Fibroblast of skin of back (primary cell): ENCODE results near the gene ANKRD9.
"Not testable (repeated sequence)": the region's sequence is repeated elsewhere in the genome, so short reads cannot be mapped to it uniquely, and the experiment has no call there.

ENCODE experiments used
- DNase-seq: peaks from one replicate; pipeline ENCODE4 v3.0.0-alpha.2; 2013

ANKRD9 gene

DNA sequence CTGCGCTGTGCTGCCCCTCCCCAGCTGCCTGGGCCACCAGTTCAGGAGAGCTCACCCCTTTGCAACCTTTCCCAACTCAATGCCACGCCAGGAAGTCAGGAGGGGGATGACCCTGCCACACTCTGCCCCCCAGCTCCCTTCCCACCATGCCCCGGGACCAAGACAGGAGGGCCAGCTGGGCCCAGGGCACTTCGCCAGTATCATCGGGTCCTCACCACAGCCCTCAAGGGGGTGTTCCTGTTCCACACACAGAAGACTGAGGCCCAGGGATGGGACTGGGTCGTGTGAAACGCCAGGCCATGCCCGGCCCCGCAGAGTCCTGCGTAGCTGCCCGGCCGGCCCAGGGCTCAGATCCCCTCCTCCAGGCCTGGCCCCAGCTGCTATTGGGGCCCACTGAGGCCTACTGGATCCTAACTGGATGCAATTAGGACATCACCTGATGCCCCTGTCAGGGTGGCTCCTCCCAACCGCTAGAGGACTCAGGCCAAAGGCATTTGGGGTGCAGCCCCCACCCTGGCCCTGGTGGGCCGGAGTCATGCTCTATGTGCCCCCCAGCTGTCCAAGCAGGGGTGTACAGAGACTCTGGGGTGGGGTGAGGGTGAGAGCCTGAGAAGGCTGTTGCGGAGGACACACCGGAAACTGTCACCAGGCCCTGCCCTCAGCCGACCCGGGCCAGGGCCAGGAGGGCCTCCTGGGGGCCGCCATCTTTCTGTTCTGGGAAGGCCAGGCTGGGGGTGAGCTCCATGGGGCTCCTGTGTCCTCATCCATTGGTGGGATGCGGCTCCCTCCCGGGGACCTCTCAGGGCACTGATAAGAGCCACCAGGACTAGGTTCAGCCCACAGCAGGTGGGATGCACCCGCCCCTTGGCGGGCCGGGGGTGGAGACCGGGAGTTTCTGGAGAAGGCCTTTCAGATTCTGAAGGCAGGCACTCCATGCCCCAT is 29.3 kb upstream of the ANKRD9 start:
- no peak for DNase-seq

DNA sequence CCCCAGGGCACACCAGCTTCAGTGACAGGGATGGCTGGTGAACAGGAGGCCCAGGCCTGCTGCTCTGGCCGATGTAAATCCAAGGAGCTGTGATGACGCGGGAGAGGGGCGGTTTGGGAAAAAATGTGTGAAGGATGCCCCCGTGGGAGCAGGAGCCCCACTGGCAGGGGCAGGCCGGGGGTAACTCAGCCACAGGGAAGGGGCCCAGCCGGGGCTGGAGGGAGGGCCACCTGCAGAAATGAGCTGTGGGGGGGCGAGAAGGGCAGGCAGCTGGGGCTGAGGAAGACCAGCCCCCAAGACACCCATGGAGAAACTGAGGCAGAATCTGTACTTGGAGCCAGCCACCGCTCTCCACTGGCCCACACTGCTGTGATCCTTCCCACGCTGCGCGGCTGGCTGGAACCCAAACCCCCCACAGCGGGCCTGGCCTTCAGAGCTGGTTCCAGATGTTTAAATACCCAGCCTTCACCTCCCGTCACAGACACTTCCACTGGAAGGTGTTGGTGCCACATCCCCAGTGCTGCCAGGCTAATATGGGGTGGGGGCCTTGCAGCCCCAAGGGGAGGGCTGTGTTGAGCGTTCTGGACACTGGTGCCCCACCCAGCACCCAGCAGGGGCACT is 28.5 kb upstream of the ANKRD9 start:
- DNase-seq: no peak

DNA sequence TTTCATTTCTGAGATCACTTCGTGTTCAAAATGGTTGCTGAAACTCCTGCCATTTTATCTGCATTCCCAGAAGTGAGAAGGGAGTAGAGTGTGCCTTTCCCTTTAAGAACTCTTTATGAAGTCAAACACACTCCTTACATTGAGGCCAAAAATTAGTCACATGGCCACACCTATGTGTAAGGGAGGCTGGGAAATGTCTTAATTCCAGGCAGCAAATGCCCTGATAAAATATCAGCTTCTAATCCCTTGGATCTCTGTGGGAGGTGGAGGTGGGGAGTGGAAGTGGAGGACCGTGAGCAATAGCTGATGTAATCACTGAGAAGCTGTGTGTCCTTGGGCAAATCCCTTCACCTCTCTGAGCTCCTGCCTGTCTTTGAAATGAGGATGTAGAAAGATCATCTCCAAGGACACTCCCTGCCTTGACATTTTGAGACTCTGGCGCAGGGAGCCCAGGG is 22.7 kb upstream of the ANKRD9 start:
- peak; percentile 33 for DNase-seq

DNA sequence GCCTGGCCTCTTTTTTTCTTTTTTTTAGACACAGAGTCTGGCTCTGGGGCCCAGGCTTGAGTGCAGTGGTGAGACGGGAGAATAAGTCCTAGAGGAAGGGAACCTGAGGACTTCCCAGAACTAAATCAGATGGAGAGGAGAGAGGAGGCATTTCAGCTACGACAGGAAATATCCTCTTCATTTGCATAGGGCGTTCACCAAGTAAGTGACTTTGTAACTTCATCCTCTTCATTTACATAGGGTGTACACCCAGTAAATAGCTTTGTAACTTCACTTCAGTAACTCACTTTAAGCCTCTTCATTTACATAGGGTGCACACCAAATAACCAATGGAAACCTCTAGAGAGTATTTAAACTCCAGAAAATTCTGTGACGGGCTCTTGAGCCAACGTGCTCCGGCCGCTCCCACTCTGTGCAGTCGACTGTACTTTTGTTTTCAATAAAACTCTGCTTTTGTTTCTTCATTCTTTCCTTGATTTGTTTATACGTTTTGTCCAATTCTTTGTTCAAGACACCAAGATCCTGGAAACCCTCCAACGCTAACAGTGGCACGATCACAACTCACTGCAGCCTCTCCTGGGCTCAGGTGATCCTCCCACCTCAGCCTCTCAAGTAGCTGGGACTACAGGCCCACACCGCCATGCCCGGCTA is 21.4 kb upstream of the ANKRD9 start:
- DNase-seq: no peak

DNA sequence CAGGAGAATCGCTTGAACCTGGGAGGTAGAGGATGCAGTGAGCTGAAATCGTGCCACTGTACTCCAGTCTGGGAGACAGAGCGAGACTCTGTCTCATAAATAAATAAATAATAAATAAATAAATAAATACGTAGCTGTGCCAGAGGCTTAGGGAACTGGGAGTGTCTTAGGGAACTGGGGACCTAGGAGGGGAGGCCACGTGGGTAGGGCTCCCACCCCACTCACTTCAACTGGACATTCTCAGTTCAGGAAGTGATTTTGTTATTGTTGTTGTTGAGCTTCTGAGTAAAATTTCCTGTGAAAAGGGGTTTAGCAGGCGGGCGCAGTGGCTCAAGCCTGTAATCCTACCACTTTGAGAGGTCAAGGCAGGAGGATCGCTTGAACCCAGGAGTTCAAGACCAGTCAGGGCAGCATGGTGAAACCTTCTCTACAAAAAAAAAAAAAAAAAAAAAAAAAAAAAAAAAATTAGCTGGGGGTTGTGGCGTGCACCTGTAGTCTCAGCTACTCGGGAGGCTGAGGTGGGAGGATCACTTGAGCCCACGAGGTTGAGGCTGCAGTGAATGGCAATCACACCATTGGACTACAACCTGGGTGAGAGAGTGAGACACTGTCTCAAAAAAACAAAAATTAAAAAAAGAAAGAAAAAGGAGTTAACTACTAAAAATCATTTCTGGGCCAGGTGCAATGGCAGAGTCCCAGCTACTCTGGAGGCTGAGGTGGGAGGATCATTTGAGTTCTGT is 19.0 kb upstream of the ANKRD9 start:
- DNase-seq: no peak

DNA sequence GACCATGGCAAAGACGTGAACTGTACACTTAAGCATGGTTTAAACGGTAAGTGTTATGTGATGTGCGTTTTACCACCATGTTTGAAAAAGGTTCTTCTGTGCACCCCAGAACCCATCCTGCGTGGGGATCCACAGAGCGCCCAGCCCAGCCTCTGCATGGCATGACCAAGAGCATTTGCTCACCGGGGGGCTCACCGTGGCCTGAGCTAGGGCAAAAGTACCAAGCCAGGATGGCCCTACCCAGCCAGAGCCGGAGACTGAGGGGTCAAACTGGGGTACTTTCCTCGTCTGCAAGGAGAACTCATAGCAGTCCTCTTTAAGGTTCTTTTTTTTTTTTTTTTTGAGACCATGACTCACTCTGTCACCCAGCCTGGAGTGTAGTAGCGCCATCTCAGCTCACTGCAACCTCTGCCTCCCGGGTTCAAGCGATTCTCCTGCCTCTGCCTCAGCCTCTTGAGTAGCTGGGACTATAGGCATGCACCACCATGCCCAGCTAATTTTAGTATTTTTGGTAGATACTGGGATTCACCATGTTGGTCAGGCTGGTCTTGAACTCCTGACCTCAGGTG is 16.4 kb upstream of the ANKRD9 start:
- no peak for DNase-seq

DNA sequence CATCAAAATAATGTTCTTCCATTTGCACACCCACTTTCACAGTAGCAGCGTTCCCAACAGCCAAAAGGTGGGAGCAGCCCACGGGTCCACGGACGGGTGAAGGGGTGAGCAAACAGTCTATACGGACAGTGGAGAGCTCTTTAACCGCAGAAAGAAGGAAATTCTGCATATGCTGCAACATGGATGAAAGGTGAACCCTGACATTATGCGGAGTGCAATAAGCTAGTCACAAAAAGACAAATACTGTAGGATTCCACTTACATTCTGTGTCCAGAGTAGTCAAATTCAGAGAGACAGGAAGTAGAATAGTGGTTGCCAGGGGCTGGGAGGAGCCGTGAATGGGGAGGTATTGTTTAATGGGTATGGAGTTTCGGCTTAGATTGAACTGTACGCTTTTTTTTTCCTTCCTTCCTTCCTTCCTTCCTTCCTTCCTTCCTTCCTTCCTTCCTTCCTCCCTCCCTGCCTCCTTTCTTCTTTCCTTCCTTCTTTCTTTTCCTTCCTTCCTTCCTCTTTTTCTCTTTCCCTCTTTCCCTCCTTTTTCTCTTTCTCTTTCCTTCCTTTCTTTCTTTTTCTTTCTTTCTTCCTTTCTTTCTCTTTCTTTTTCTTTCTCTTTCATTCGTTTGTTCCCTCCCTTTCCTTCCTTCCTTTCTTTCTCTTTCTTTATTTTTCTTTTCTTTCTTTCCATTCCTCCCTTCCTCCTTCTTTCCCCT is 15.8 kb upstream of the ANKRD9 start:
- peak; percentile 75 for DNase-seq

DNA sequence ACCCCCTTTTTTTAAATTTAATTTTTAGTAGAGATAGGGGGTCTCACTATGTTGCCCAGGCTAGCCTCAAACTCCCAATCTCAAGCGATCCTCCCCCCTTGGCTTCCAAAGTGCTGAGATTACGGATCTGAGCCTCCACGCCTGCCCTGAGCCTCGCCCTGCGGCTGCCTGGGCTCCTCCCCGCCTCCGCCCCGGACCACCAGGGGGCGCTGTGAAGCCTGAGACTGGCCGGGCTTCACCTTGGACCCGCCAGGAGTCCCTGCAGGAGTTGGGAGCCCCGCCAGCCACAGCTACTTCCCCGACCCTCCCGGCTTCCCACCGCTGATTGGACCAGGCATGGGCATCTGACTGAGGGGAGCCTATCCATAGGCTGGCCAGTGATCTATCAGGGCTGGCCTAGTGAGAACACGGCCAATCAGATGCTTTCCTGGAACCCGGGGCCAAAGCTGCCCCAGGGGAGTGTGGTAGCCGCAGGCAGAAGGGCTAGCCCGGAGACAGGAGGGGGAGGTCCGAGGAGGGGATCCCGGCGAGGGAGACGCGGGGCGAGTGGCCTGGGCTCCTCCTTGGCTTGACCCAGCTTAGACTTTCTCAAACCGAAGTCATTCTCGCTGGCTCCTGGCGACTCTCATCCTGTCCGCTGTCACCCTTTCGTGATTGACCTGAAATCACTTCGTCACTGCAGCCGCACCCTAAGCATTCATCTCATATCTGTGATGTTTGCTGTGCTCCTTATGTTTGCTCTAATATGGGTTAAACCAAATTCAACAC is 15.1 kb upstream of the ANKRD9 start:
- DNase-seq: peak; percentile 99

DNA sequence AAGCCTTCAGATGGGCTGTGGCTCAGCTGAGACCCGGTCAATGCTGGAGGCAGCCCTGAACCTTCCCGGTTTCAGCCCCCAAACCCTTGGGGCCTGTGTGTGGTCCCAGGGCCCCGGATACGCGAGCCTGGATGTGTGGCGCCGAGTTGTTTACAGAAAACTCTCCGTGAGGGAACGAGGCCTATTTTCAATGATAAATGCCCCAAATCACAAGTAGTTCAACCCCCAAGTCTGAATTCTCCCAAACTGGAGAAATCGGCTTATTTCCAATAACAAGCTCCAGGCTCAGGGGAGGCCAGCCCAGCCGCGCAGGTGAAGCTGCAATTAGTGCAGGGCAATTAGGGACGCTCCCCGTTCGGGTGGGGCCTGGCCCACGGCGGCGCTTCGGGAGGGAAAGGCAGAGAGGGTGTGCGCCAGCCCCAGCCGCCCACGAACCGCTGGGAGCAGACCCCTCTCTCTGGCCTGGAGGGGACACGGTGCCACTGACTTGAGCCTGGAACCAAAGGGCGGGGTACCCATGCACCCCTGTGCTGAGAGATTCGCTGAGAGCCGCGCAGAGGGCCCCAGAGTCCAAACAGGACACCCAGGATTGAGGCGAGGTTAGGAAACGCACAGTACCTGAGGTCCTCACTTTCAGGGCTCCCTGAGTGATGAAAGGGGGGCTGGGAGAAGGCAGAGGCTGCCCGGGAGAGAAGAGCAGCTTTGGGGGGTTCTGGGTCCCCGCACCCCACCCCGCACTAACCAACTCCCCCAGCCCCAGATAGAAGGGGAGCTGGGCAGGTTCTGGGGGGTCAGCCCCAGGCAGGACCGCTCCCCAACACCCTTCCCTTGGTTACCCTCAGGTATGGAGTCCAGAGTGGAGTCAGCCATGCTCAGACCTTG is 14.2 kb upstream of the ANKRD9 start:
- no peak for DNase-seq

DNA sequence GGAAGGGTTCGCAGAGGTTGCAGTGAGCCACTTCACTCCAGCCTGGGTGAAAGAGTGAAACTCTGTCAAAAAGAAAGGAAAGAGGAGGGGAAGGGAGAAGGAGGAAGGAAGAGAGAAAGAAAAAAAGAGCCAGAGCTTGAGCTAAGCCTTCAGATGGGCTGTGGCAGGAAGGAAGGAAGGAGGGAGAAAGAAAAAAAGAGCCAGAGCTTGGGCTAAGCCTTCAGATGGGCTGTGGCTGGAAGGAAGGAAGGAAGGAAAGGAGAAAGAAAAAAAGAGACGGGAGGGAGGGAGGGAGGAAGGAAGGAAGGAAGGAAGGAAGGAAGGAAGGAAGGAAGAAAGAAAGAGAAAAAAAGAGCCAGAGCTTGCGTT is 13.6 kb upstream of the ANKRD9 start:
- no peak for DNase-seq

DNA sequence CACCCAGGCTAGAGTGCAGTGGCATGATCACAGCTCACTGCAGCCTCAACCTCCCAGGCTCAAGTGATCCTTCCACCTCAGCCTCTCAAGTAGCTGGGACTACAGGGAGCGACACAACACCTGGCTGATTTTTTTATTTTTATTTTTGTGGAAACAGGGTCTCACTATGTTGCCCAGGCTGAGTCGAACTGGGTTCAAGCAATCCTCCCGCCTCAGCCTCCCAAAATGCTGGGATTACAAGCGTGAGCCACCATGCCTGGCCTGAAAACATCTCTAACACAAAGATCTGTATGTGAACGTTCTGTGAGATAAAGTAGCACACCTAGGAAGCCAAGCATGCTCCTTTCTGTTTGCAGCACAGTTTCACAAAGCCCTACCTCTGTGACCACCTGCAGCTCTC is 10.1 kb upstream of the ANKRD9 start:
- DNase-seq: not testable (repeated sequence)

DNA sequence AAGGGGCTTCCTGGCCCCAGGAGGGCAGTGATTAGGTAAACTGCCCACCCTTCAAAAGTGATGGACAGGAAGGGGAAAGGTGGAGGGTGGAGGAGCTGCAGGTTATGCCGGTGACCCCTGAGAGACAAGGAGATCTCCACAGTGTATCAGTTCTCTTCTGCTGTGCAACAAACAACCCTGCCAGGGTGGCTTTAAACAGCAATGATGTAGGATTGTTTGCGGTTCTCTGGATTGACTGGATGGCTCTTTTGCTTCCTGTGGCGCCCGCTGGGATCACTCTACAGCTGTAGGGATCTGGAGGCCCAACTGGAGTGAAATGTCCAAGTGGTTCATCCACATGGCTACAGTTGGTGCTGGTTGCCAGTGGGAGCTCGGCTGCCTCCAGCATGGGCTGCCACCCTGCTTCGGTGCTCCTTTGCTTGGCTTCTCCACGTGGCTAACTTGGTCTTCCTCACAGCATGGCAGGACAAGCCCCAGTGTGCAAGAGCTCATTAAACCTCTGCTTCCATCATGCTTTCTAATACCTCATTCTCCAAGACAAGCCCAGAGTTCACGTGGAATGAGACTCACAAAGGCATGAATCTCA is 8.6 kb upstream of the ANKRD9 start:
- DNase-seq: no peak

DNA sequence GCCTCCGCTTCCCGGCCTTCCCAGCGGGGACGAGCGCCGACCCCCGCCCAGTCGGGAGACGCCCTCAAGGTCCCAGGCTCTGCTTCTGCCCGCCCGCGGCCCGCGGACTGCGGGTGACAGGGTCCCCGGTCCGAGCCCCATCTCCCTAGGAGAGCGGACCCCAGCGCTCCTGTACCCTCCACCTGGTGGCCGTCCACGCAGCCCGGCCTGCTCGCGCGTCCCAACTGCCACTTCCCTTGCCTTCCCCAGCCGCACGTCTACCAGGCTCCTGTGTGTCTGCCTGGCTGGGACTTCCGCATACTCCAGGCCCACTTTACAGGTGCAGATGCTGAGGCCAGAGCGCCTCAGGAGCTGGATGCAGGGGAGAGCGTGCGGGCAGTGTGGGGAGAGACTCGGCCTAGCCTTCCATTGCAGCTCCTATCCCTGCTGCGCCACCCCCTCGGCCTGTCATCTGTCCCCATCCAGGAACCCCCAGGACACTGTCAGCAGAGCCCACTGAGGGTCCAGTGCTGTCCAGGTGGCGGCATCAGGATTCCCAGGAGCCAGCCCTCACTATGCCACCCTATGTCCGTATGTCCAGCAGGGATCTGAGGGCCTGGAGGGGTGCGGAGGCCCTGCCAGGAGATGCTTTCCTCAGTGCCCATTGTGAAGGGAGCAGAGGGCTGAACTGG is 8.0 kb upstream of the ANKRD9 start:
- DNase-seq: no peak

DNA sequence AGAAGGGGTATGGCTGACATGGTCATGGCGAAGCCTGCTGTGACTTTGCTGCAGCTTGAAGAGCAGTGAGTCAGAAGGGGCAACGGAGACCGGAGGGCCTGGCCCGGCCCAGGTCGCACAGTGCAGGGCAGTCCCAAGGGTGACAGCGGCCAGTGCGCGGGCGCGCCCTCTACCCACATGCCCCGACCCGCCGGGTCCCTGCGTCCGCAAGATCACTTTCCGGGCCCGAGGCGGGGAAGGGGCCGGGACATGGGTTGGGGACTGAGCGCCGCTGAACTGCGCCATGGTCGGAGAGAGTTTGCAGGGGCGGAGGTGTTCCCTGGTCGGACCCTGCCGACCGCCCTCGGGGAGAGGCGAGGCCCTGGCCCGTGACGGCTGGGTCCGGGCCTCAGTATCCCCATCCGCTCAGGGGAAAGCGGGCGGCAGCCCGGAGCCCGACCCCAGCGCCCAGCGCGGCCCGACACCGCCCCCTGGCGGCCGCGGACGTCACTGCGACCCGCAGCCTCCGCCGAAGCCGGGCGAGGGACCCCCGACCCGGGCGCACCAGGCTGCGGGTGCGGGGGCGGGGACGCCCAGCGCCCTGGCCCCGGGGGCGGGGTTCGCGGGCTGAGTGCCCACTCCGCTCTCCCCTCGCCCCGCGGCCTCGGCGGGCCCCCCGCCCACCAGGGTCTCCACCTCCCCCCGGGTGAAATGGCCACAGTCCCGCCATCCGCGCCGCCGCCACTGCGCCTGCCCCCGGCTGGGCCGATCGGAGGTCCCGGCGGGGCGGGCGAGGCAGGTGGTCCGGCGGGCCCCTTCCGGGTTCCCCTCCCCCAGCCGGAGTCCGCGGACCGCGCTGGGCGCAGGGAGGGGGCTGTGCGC is 7.2 kb upstream of the ANKRD9 start:
- DNase-seq: no peak

DNA sequence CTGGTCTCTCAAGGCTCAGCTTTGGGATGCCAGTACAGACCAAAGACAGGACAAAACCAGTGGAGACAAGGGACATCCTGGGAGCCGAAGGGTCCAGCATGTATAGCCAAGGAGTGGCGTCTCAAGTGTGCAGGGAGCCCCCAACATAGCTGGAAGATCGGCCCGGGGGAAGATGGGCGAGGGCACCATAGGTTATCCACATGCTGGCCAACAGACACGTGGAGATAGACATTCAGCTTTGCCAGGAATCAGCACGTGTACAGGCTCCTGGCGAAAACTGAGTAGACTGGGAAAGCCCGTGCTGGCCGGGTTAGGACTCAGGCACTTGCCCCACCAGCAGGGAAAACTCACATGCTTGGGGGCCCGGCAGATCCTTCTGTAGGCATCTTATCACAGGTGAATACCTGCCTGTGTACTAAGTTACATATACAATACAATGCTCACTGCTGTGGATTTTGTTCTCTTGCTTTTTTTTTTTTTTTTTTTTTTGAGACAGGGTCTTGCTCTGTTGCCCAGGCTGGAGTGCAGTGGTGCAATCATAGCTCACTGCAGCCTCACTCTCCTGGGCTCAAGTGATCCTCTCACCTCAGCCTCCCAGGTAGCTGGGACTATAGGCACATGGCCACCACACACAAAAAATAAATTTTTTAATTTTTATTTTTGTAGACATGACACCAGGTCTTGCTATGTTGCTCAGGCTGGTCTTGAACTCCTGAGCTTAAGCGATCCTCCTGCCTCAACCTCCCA is 5.6 kb upstream of the ANKRD9 start:
- DNase-seq: no peak

DNA sequence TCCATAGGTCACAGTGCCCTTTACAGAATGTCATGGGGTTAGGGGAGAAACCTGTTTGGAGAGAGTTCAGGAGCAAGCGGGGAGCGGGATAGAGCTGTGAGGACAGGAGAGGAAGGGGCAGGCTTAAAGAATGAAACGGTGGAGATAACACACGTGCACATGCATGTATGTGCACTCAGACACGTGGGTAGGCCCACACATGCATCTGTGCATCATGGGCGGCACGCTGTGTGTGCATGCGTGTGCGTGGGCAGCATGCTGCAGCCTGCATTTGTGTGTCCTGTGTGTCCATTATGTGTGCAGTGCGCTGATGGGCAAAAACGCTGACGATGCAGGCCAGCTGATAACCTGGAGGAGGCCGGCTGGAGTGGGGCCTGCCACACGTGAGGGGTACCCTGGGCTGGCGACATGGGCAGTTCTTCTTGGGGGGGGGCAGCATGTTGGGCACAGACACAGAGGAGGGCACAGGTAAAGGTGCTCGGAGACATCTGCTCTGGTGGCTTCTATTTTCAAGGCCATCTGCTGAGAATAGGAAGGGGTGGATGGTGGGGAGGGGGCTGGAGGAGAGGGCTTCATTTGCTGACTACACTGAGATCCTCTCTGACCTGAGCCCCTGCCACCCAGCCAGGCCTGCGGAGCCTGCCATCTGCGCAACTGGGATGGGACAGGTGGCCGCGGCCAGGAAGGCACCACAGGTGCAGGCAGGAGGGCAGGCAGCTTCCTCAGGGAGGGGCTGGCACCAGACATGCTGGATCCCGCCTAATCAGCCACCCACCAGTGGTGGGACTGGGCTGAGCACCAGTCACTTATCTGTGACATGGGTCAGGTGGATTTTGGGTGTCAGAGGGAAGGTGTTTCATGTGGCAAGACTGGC is 4.6 kb upstream of the ANKRD9 start:
- no peak for DNase-seq
